Neural crest cell (in vitro differentiated cells): ENCODE data around the gene CNTN2. TPM values are rescaled to one million over a fixed set of nuclear protein-coding genes. Genes with fewer than 3 reads are reported as not detected.

ENCODE experiments used
- DNase-seq: peaks from one replicate; pipeline ENCODE4 v3.0.0; 2021; ENCODE audit warnings: low read depth, mixed read lengths, low spot score
- H3K27ac Mint-ChIP-seq: one replicate; pipeline ENCODE4 v1.8.0; 2021; ENCODE audit warnings: mild to moderate bottlenecking, mixed read lengths; ENCODE audit not compliant: unreplicated experiment
- H3K27me3 Mint-ChIP-seq: 2 replicates; pipeline ENCODE4 v1.8.0; 2021; ENCODE audit warnings: low read depth, mild to moderate bottlenecking, mixed read lengths
- H3K36me3 Mint-ChIP-seq: 2 replicates; pipeline ENCODE4 v1.8.0; 2021; ENCODE audit warnings: low read depth, mild to moderate bottlenecking, mixed read lengths
- H3K4me1 Mint-ChIP-seq: 2 replicates; pipeline ENCODE4 v1.8.0; 2021; ENCODE audit warnings: mixed read lengths
- H3K4me3 Mint-ChIP-seq: one replicate; pipeline ENCODE4 v1.8.0; 2021; ENCODE audit warnings: mild to moderate bottlenecking, mixed read lengths
- H3K9me3 Mint-ChIP-seq: 2 replicates; pipeline ENCODE4 v1.8.0; 2021; ENCODE audit warnings: mixed read lengths
- CTCF ChIP-seq: fragments of 200-600 bp; sonication (generic); conservative IDR thresholded peaks from 2 replicates; pipeline ENCODE4 v1.5.0; 2021; ENCODE audit warnings: antibody characterized with exemption, mild to moderate bottlenecking
- total RNA-seq: library from RNA; stranded (reverse); gene quantifications from 2 replicates; pipeline ENCODE4 v1.2.1, GENCODE V29; 2021

The CNTN2 gene
- total RNA-seq, 1 donor from 2014 or later = 26.3 TPM

GRCh38 chr1:205002705-205003104 lies 40.3 kb upstream of the CNTN2 start:
- H3K27me3 Mint-ChIP-seq = peaks cover 4% of the 10 kb centered on the region
- no peak overlapping the region for H3K4me3 Mint-ChIP-seq
- no peaks in the 10 kb centered on the region for H3K9me3 Mint-ChIP-seq
- DNase-seq = no peak
- H3K27ac Mint-ChIP-seq = no peak overlapping the region
- no peaks in the 10 kb centered on the region for H3K36me3 Mint-ChIP-seq
- H3K4me1 Mint-ChIP-seq = peaks cover 17% of the 10 kb centered on the region
- TF ChIP-seq CTCF = no peak

GRCh38 chr1:205003358-205004131 lies 39.5 kb upstream of the CNTN2 start:
- H3K36me3 Mint-ChIP-seq = no peaks in the 10 kb centered on the region
- peaks cover 13% of the 10 kb centered on the region for H3K4me1 Mint-ChIP-seq
- no peak for TF ChIP-seq CTCF
- no peak for DNase-seq
- no peak overlapping the region for H3K4me3 Mint-ChIP-seq
- peaks cover 4% of the 10 kb centered on the region for H3K27me3 Mint-ChIP-seq
- no peak overlapping the region for H3K27ac Mint-ChIP-seq
- no peaks in the 10 kb centered on the region for H3K9me3 Mint-ChIP-seq

- H3K9me3 Mint-ChIP-seq = no peaks in the 10 kb centered on the region
- H3K4me3 Mint-ChIP-seq = no peak overlapping the region
- no peak for DNase-seq
- H3K27ac Mint-ChIP-seq = no peak overlapping the region
- H3K36me3 Mint-ChIP-seq = no peaks in the 10 kb centered on the region
- no peak for TF ChIP-seq CTCF
- H3K27me3 Mint-ChIP-seq = peaks cover 4% of the 10 kb centered on the region
- peaks cover 13% of the 10 kb centered on the region for H3K4me1 Mint-ChIP-seq
Observed at GRCh38 chr1:205004351-205004750, 38.7 kb upstream of the CNTN2 start.

- Mint-ChIP-seq H3K4me1 (peaks cover 18% of the 10 kb centered on the region), H3K9me3 (no peaks in the 10 kb centered on the region), H3K27me3 (peaks cover 11% of the 10 kb centered on the region), H3K4me3 (no peak overlapping the region), H3K36me3 (no peaks in the 10 kb centered on the region), H3K27ac (no peak overlapping the region)
- no peak for TF ChIP-seq CTCF
- DNase-seq = no peak
Observed at GRCh38 chr1:205008896-205009295, 34.1 kb upstream of the CNTN2 start.

- Mint-ChIP-seq H3K36me3 (no peaks in the 10 kb centered on the region), H3K27ac (no peak overlapping the region), H3K4me3 (no peak overlapping the region), H3K27me3 (peaks cover 13% of the 10 kb centered on the region), H3K9me3 (no peaks in the 10 kb centered on the region), H3K4me1 (peaks cover 21% of the 10 kb centered on the region)
- DNase-seq = no peak
- TF ChIP-seq CTCF = no peak
Observed at GRCh38 chr1:205009670-205010069, 33.3 kb upstream of the CNTN2 start.
